Kidney (tissue), 14 donors: Measurements from ENCODE around the gene ENO3. TPM values are rescaled to one million over a fixed set of nuclear protein-coding genes. Genes with fewer than 3 reads are reported as not detected.

Experiments
- DNase-seq, 5 donors: peaks; one replicate each; pipeline ENCODE4 v3.0.0-alpha.2; 2013 to 2020
- FAIRE-seq: peaks from 2 replicates; lab custom pipeline; 2012; peaks lifted over from hg19 to GRCh38; lab: Jason Lieb, UNC
- H3K27ac ChIP-seq, 2 donors: one replicate each; pipeline ENCODE4 v1.7.0; 2013; ENCODE audit warnings: low read depth in 2 of 2, low read length in 2 of 2, inconsistent platforms in 1 of 2
- H3K27me3 ChIP-seq: one replicate; pipeline ENCODE4 v1.7.1; 2013; ENCODE audit warnings: low read length, inconsistent platforms; ENCODE audit not compliant: control insufficient read depth, insufficient read depth
- H3K36me3 ChIP-seq, 3 donors: one replicate each; pipeline versions ENCODE4 v1.7.0 to v1.7.1; 2013; ENCODE audit warnings: low read length in 3 of 3, control low read depth in 1 of 3, inconsistent platforms in 1 of 3; ENCODE audit not compliant: insufficient read depth in 3 of 3, control insufficient read depth in 2 of 3
- H3K4me1 ChIP-seq, 3 donors: one replicate each; pipeline versions ENCODE4 v1.7.0 to v1.7.1; 2013; ENCODE audit warnings: low read length in 3 of 3, inconsistent platforms in 1 of 3, low read depth in 1 of 3; ENCODE audit not compliant: control insufficient read depth in 2 of 3, insufficient read depth in 2 of 3
- H3K4me3 ChIP-seq, 3 donors: one replicate each; pipeline versions ENCODE4 v1.7.0 to v1.8.1; 2013; ENCODE audit warnings: low read length in 3 of 3, control low read depth in 1 of 3, inconsistent platforms in 1 of 3
- H3K9ac ChIP-seq, 3 donors: one replicate each; pipeline versions ENCODE4 v1.7.0 to v1.7.1; 2013; ENCODE audit warnings: low read length in 3 of 3, control low read depth in 1 of 3, inconsistent platforms in 1 of 3
- H3K9me3 ChIP-seq, 3 donors: one replicate each; pipeline versions ENCODE4 v1.7.0 to v1.7.1; 2013; ENCODE audit warnings: low read length in 3 of 3, control low read depth in 1 of 3, inconsistent platforms in 1 of 3; ENCODE audit not compliant: control insufficient read depth in 2 of 3, insufficient read depth in 1 of 3
- CTCF ChIP-seq: IDR thresholded peaks from 3 replicates; pipeline ENCODE4 v1.5.1; 2012; ENCODE audit warnings: mild to moderate bottlenecking, moderate library complexity, borderline replicate concordance; ENCODE audit not compliant: insufficient read depth; ENCODE audit errors: extremely low read depth
- intact Hi-C: fragments of 100-400 bp; cut with DNase I; formaldehyde crosslinking; loops from one replicate; pipeline ENCODE4 v1.11.1; 2022
- polyA plus RNA-seq: library from polyadenylated mRNA; stranded (reverse); fragments of 350-450 nt; fragmentation: Illumina TruSeq; extraction: RNeasy Lipid Tissue Mini Kit (QIAGEN cat#74804); gene quantifications from one replicate; pipeline ENCODE4 v1.2.3, GENCODE V29; 2014; ENCODE audit warnings: low read depth, low replicate concordance; ENCODE audit not compliant: insufficient read depth
- total RNA-seq: library from RNA; stranded (reverse); fragmentation: NEBNext Ultra II Directional; extraction: Animal tissue kit (Norgen Biotek cat#: 25700); gene quantifications from one replicate; pipeline ENCODE4 v1.2.1, GENCODE V29; 2021
- donor health status: control.
- donor health status: control.
- donor health status: control.
- donor health status: control.
- donor health status: control.
- donor health status: DM: yes; HTN: yes; CAD: no.
- donor health status: Normal renal cell carcinoma (clear cell type).

The ENO3 gene
- total and polyA plus RNA-seq, 2 donors from 2014 or later, result 6.9 to 17.8 TPM

DNA sequence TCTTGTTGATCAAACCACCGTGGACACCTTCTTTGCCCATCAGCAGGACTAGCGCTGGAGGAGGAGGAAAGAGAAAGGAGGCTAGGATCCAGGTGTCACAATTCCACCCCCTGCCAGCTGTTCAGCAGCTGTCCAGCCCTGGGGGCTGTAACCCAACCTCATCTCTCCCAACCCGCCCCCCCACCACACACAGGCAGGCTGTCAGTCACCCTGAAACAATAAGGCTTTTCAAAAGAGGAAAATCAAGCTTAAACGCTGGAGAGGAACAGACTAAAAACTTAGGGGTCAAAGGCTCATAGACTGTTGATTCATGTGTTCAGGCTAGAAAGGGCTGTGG, 5.0 kb upstream of the ENO3 start:
- H3K9ac ChIP-seq, result peak overlapping the region in 1 of 3 donors; percentile 73
- intact Hi-C loops, result no loop called here
- no peak for FAIRE-seq
- no peak for TF ChIP-seq CTCF
- no peaks in the 10 kb centered on the region for H3K27me3 ChIP-seq
- peaks cover 6 to 30% (median 21%) of the 10 kb centered on the region in 3 donors for H3K36me3 ChIP-seq
- no peaks in the 10 kb centered on the region for H3K9me3 ChIP-seq
- H3K4me3 ChIP-seq, result peak overlapping the region in 2 of 3 donors; percentile 83 to 95
- H3K4me1 ChIP-seq, result peaks cover 5 to 37% (median 17%) of the 10 kb centered on the region in 3 donors
- no peak for DNase-seq
- H3K27ac ChIP-seq, result no peak overlapping the region

DNA sequence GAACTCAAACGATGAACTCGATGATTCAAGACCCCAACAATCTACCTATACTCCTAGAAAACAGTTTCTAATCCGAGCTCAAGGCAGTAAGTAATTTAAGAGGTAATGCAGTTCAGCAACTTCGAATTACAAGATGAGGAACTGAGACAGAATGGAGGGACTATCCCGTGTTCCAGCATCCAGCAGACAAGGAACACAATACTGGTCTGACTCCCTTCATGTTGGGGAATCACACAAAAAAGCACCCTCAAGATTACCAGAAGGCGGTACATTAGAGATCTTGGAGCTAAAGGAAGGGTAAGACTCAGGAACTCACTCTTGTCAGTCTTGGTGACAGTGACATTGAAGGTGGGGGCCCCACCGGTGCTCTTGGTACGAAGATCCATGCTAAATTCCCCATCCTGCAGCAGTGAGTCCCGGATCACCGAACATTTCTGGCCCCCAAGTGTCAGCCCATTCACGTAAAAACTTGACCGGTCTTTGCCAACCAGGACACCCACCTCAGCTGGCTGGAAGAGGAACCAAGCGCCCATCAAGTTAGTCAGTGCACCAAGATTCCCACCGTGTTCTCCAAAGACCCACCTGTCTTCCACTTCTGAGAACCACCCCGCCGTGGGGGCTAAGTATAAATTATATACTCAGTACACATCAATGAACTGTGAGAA, 4.5 kb upstream of the ENO3 start:
- no peak for TF ChIP-seq CTCF
- peak overlapping the region in 2 of 3 donors; percentile 18 to 73 for H3K9ac ChIP-seq
- no peak for DNase-seq

GRCh38 chr17:4947010-4947410, 3.9 kb upstream of the ENO3 start:
- peak overlapping the region; percentile 40 to 95 (median 83) for H3K4me3 ChIP-seq
- H3K27me3 ChIP-seq, result no peaks in the 10 kb centered on the region
- H3K4me1 ChIP-seq, result peaks cover 0 to 33% (median 14%) of the 10 kb centered on the region in 3 donors
- no peak for FAIRE-seq
- peak in 1 of 5 donors; percentile 64 for DNase-seq
- intact Hi-C loops, result no loop called here
- peak overlapping the region; percentile 63 to 98 for H3K27ac ChIP-seq
- no peak for TF ChIP-seq CTCF
- no peaks in the 10 kb centered on the region for H3K9me3 ChIP-seq
- peak overlapping the region in 2 of 3 donors; percentile 18 to 73 for H3K9ac ChIP-seq
- H3K36me3 ChIP-seq, result peaks cover 6 to 30% (median 21%) of the 10 kb centered on the region in 3 donors

More for the DNA sequence above, 4.5 kb upstream of the ENO3 start:
- no peaks in the 10 kb centered on the region for H3K27me3 ChIP-seq
- H3K9me3 ChIP-seq, result no peaks in the 10 kb centered on the region
- H3K36me3 ChIP-seq, result peaks cover 6 to 30% (median 21%) of the 10 kb centered on the region in 3 donors
- FAIRE-seq, result no peak
- H3K27ac ChIP-seq, result no peak overlapping the region
- intact Hi-C loops, result no loop called here
- peak overlapping the region; percentile 40 to 95 (median 83) for H3K4me3 ChIP-seq
- H3K4me1 ChIP-seq, result peaks cover under 1 to 35% (median 15%) of the 10 kb centered on the region in 3 donors
